Measurements from ENCODE around the gene CLTA.
"Not testable (repeated sequence)": the region's sequence is repeated elsewhere in the genome, so short reads cannot be mapped to it uniquely, and the experiment has no call there.

Gene CLTA

DNA sequence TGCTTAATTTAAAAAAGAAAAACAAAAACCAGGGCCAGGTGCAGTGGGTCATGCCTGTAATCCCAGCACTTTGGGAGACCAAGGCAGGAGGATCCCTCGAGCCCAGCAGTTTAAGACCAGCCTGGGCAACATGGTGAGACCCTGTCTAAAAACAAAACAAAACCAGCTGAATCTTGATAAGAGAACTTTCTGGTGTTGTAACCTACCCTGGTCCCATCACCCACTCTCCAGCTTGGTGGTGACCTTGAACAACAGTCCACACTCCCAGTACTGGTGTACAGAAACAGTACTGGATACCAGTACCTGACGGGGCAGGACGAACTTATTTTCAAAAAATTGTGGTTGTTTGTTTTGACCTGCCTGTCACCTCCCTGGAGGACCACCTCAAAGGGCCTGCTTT, 30.9 kb downstream of the CLTA start:
- no peaks in the 10 kb centered on the region for H3K9me3 ChIP-seq (ENCODE audit: control insufficient read depth, insufficient read depth, low read length)
- no peak overlapping the region for H3K27ac ChIP-seq (ENCODE audit: low read length)
- no peak for DNase-seq (ENCODE audit: low read depth, low spot score)
- H3K4me1 ChIP-seq (ENCODE audit: control insufficient read depth, insufficient read depth, low read length), result no peaks in the 10 kb centered on the region
- no peak overlapping the region for H3K4me3 ChIP-seq (ENCODE audit: low read length)
- no peaks in the 10 kb centered on the region for H3K27me3 ChIP-seq (ENCODE audit: control insufficient read depth, insufficient read depth, low read length)
- no CpG with 5 or more reads among the region's 3 CpGs for WGBS (ENCODE audit: insufficient coverage, insufficient read length)
- H3K36me3 ChIP-seq (ENCODE audit: control insufficient read depth, insufficient read depth, low read length), result peaks cover 8% of the 10 kb centered on the region

GRCh38 chr9:36222449-36222848, 31.7 kb downstream of the CLTA start:
- WGBS (ENCODE audit: insufficient coverage, insufficient read length), result no CpG with 5 or more reads among the region's 1 CpG
- Histone ChIP-seq H3K27ac (ENCODE audit: low read length) (no peak overlapping the region), H3K4me3 (ENCODE audit: low read length) (no peak overlapping the region), H3K27me3 (ENCODE audit: control insufficient read depth, insufficient read depth, low read length) (no peaks in the 10 kb centered on the region), H3K9me3 (ENCODE audit: control insufficient read depth, insufficient read depth, low read length) (no peaks in the 10 kb centered on the region), H3K4me1 (ENCODE audit: control insufficient read depth, insufficient read depth, low read length) (no peaks in the 10 kb centered on the region), H3K36me3 (ENCODE audit: control insufficient read depth, insufficient read depth, low read length) (peaks cover 8% of the 10 kb centered on the region)
- no peak for DNase-seq (ENCODE audit: low read depth, low spot score)

DNA sequence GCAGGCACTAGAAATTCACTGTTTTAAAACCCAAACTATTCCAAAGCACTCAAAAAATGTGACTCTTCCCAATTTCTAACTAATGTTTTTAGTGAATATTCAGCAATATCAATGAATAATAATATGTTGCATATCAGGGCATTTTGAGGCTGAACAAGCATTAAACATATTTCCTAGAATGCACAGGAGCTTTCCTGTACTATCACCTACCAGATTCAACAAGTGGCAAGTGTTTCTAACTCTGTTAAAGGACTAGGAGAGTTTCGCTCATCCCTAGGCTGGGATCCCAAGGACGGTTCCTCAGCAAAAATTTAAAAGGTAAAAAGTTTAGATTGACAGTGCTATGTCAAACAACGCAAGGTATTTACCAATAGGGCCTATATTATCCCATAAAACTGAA, 46.5 kb downstream of the CLTA start:
- no CpG with 5 or more reads among the region's 3 CpGs for WGBS (ENCODE audit: insufficient coverage, insufficient read length)
- no peaks in the 10 kb centered on the region for H3K36me3 ChIP-seq (ENCODE audit: control insufficient read depth, insufficient read depth, low read length)
- no peaks in the 10 kb centered on the region for H3K4me1 ChIP-seq (ENCODE audit: control insufficient read depth, insufficient read depth, low read length)
- H3K4me3 ChIP-seq (ENCODE audit: low read length), result no peak overlapping the region
- H3K27ac ChIP-seq (ENCODE audit: low read length), result no peak overlapping the region
- H3K9me3 ChIP-seq (ENCODE audit: control insufficient read depth, insufficient read depth, low read length), result no peaks in the 10 kb centered on the region
- no peak for DNase-seq (ENCODE audit: low read depth, low spot score)
- H3K27me3 ChIP-seq (ENCODE audit: control insufficient read depth, insufficient read depth, low read length), result no peaks in the 10 kb centered on the region

- DNase-seq (ENCODE audit: low read depth, low spot score); H3K27me3 ChIP-seq (ENCODE audit: control insufficient read depth, insufficient read depth, low read length); H3K4me1 ChIP-seq (ENCODE audit: control insufficient read depth, insufficient read depth, low read length); H3K4me3 ChIP-seq (ENCODE audit: low read length); H3K27ac ChIP-seq (ENCODE audit: low read length); H3K36me3 ChIP-seq (ENCODE audit: control insufficient read depth, insufficient read depth, low read length); H3K9me3 ChIP-seq (ENCODE audit: control insufficient read depth, insufficient read depth, low read length): not testable (repeated sequence)
- no CpG with 5 or more reads among the region's 7 CpGs for WGBS (ENCODE audit: insufficient coverage, insufficient read length)
Measured at GRCh38 chr9:36239205-36239604, 48.5 kb downstream of the CLTA start.

- H3K4me3 ChIP-seq (ENCODE audit: low read length); H3K27me3 ChIP-seq (ENCODE audit: control insufficient read depth, insufficient read depth, low read length); DNase-seq (ENCODE audit: low read depth, low spot score); H3K9me3 ChIP-seq (ENCODE audit: control insufficient read depth, insufficient read depth, low read length); H3K36me3 ChIP-seq (ENCODE audit: control insufficient read depth, insufficient read depth, low read length); H3K4me1 ChIP-seq (ENCODE audit: control insufficient read depth, insufficient read depth, low read length); H3K27ac ChIP-seq (ENCODE audit: low read length): not testable (repeated sequence)
- no CpG with 5 or more reads among the region's 3 CpGs for WGBS (ENCODE audit: insufficient coverage, insufficient read length)
Measured at GRCh38 chr9:36239675-36240074, 49.0 kb downstream of the CLTA start.

GRCh38 chr9:36245906-36246305, 55.2 kb downstream of the CLTA start:
- Histone ChIP-seq H3K9me3 (ENCODE audit: control insufficient read depth, insufficient read depth, low read length) (no peaks in the 10 kb centered on the region), H3K36me3 (ENCODE audit: control insufficient read depth, insufficient read depth, low read length) (peaks cover 3% of the 10 kb centered on the region; the same call in 1 of the 2 replicates), H3K4me1 (ENCODE audit: control insufficient read depth, insufficient read depth, low read length) (no peaks in the 10 kb centered on the region), H3K27ac (ENCODE audit: low read length) (no peak overlapping the region), H3K4me3 (ENCODE audit: low read length) (no peak overlapping the region), H3K27me3 (ENCODE audit: control insufficient read depth, insufficient read depth, low read length) (no peaks in the 10 kb centered on the region)
- DNase-seq (ENCODE audit: low read depth, low spot score), result no peak
- no CpG with 5 or more reads among the region's 6 CpGs for WGBS (ENCODE audit: insufficient coverage, insufficient read length)

DNA sequence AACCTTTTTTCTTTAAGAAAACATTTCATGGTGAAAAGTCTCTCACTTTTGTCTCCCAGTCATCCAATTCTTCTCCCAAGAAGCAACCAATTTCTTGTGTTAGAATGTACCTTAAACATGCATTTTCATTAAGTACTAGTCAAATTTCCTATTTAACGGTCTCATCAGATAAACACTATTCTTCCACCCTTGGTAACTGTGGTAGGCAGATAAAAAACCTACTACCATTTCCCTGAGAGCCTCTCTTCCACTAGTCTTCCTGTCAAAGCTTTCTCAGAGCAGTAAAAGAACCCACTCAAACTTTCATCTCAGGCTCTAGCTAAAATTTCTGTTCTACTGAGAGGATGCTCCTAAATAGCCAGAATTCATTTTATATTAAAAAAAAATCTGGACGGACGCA, 56.6 kb downstream of the CLTA start:
- no peak overlapping the region for H3K27ac ChIP-seq (ENCODE audit: low read length)
- DNase-seq (ENCODE audit: low read depth, low spot score), result no peak
- H3K9me3 ChIP-seq (ENCODE audit: control insufficient read depth, insufficient read depth, low read length), result no peaks in the 10 kb centered on the region
- H3K4me3 ChIP-seq (ENCODE audit: low read length), result no peak overlapping the region
- WGBS (ENCODE audit: insufficient coverage, insufficient read length), result no CpG with 5 or more reads among the region's 3 CpGs
- no peaks in the 10 kb centered on the region for H3K4me1 ChIP-seq (ENCODE audit: control insufficient read depth, insufficient read depth, low read length)
- peaks cover 3% of the 10 kb centered on the region; the same call in 1 of the 2 replicates for H3K36me3 ChIP-seq (ENCODE audit: control insufficient read depth, insufficient read depth, low read length)
- H3K27me3 ChIP-seq (ENCODE audit: control insufficient read depth, insufficient read depth, low read length), result no peaks in the 10 kb centered on the region

DNA sequence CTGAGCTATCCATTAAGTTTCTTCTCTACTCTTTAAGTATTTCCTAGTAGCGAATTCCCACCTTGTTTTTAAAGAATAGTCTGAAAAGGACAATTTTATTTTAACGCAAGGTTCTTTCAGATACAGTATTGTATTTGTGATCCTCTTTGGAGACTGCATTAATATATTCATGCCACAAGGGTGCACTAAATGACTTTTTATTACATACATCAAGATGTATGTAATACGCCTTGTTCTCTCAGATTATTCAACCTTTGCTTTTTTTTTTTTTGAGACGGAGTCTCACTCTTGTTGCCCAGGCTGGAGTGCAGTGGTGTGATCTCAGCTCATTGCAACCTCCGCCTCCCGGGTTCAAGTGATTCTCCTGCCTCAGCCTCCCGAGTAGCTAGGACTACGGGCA, 57.3 kb downstream of the CLTA start:
- not testable (repeated sequence) for H3K4me3 ChIP-seq (ENCODE audit: low read length); H3K27ac ChIP-seq (ENCODE audit: low read length); DNase-seq (ENCODE audit: low read depth, low spot score); H3K27me3 ChIP-seq (ENCODE audit: control insufficient read depth, insufficient read depth, low read length); H3K9me3 ChIP-seq (ENCODE audit: control insufficient read depth, insufficient read depth, low read length); H3K36me3 ChIP-seq (ENCODE audit: control insufficient read depth, insufficient read depth, low read length); H3K4me1 ChIP-seq (ENCODE audit: control insufficient read depth, insufficient read depth, low read length)
- WGBS (ENCODE audit: insufficient coverage, insufficient read length), result no CpG with 5 or more reads among the region's 8 CpGs

DNA sequence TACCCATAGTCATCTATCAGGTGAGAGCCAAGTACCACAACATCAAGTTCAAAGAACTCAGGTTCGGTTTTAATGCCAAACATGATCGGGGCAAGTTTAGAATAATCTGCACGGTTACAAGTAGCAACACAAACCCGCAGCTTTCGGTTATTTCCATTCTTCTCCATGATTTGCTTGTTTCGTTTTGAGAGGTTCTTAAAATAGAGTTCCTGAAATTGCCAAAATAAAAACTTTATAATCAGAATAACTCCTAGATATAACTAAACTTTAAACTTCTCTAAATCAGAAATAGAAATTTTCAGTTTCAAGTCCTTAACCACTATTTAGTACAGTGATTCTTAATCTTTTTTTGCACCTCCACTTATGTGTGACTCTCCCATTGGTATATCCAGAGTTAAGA, 58.5 kb downstream of the CLTA start:
- Histone ChIP-seq H3K27ac (ENCODE audit: low read length) (no peak overlapping the region), H3K27me3 (ENCODE audit: control insufficient read depth, insufficient read depth, low read length) (no peaks in the 10 kb centered on the region), H3K9me3 (ENCODE audit: control insufficient read depth, insufficient read depth, low read length) (no peaks in the 10 kb centered on the region), H3K4me3 (ENCODE audit: low read length) (no peak overlapping the region), H3K36me3 (ENCODE audit: control insufficient read depth, insufficient read depth, low read length) (peaks cover 3% of the 10 kb centered on the region; the same call in 1 of the 2 replicates), H3K4me1 (ENCODE audit: control insufficient read depth, insufficient read depth, low read length) (no peaks in the 10 kb centered on the region)
- WGBS (ENCODE audit: insufficient coverage, insufficient read length), result no CpG with 5 or more reads among the region's 6 CpGs
- DNase-seq (ENCODE audit: low read depth, low spot score), result no peak

DNA sequence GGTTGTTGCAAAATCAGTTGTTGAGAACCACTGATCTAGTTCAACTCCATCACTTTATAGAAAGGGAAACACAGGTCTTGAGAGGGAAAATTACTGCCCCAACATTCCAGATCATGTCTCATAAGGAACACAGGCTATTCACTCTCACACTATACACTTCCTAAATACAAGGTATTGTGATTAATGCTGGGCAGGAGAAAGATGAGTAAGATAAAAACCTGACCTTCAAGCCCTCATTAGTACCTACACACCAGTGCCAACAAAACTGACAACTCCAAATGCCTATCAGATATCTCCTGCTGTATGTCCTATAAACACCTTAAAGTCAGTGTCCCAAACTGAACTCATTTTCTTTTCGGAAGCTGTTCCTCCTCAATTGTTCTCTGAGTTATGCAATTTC, 59.4 kb downstream of the CLTA start:
- Histone ChIP-seq H3K27me3 (ENCODE audit: control insufficient read depth, insufficient read depth, low read length) (no peaks in the 10 kb centered on the region), H3K36me3 (ENCODE audit: control insufficient read depth, insufficient read depth, low read length) (peaks cover 3% of the 10 kb centered on the region; the same call in 1 of the 2 replicates), H3K4me1 (ENCODE audit: control insufficient read depth, insufficient read depth, low read length) (no peaks in the 10 kb centered on the region), H3K27ac (ENCODE audit: low read length) (no peak overlapping the region), H3K9me3 (ENCODE audit: control insufficient read depth, insufficient read depth, low read length) (no peaks in the 10 kb centered on the region), H3K4me3 (ENCODE audit: low read length) (no peak overlapping the region)
- WGBS (ENCODE audit: insufficient coverage, insufficient read length), result no CpG with 5 or more reads among the region's 1 CpG
- no peak for DNase-seq (ENCODE audit: low read depth, low spot score)

DNA sequence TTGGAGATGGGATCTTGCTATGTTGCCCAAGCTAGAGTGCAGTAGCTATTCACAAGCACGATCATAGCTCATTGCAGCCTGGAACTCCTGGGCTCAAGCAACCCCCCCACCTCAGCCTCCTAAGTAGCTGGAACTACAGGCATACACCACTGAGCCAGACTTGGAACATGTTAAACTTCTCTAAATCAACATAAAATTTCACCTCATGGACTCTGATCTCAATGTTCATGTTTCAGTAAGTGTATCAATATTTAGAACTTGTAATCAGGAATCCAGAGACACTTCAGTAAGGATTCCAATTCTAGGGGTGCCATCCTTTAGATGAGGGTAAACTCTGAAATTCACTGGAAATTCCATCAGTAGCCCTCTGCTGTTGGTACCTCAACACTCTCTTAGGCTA, 60.7 kb downstream of the CLTA start:
- WGBS (ENCODE audit: insufficient coverage, insufficient read length), result no CpG with 5 or more reads among the region's 1 CpG
- Histone ChIP-seq H3K27me3 (ENCODE audit: control insufficient read depth, insufficient read depth, low read length) (no peaks in the 10 kb centered on the region), H3K4me1 (ENCODE audit: control insufficient read depth, insufficient read depth, low read length) (no peaks in the 10 kb centered on the region), H3K9me3 (ENCODE audit: control insufficient read depth, insufficient read depth, low read length) (no peaks in the 10 kb centered on the region), H3K27ac (ENCODE audit: low read length) (no peak overlapping the region), H3K36me3 (ENCODE audit: control insufficient read depth, insufficient read depth, low read length) (no peaks in the 10 kb centered on the region), H3K4me3 (ENCODE audit: low read length) (no peak overlapping the region)
- no peak for DNase-seq (ENCODE audit: low read depth, low spot score)
